HG03520 (cell line): Measurements from ENCODE around the gene TARS3.

Source experiments
- ATAC-seq: cut with Tn5 transposase; IDR thresholded peaks from one replicate; pipeline ENCODE4 v1.9.1; 2021; ENCODE audit warnings: mild to moderate bottlenecking, moderate library complexity; ENCODE audit not compliant: unreplicated experiment

TARS3 gene

GRCh38 chr15:101625184-101625583, 99.1 kb downstream of the TARS3 start:
- no peak for ATAC-seq

- no peak for ATAC-seq
Measured at GRCh38 chr15:101623367-101624304, 100.6 kb downstream of the TARS3 start.

- no peak for ATAC-seq
Measured at GRCh38 chr15:101621961-101622360, 102.3 kb downstream of the TARS3 start.

DNA sequence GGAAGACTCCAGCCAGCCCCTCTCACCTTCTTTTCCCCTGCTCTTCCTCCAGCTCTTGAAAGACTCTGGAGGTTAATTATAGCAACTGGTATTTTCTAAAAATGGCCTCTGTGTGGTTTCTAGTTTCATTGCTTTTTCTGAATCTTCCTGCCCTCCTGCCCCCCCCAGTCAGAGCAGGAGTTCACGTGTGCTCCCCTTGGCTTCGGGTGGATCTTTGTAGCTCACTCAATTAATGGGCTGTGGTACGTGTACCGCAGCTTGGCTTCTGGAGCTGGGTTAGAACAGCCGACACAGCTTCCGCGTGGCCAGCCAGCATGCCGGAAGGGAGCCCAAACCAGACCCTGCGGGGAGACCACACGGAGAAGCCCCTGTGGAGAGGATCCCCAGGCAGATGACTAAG, 103.6 kb downstream of the TARS3 start:
- no peak for ATAC-seq

DNA sequence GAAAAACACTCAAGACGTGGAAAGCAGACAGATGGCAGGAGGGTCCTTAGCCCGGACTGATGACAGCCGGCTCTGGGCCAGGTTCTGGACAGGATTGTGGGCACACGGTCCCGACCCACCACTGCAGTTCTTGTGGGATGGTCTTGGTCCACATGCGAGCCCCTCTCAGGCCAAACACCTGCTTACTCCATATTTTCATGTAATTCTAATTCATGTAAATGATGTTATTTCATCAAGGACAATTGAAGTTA, 104.7 kb downstream of the TARS3 start:
- ATAC-seq: no peak

DNA sequence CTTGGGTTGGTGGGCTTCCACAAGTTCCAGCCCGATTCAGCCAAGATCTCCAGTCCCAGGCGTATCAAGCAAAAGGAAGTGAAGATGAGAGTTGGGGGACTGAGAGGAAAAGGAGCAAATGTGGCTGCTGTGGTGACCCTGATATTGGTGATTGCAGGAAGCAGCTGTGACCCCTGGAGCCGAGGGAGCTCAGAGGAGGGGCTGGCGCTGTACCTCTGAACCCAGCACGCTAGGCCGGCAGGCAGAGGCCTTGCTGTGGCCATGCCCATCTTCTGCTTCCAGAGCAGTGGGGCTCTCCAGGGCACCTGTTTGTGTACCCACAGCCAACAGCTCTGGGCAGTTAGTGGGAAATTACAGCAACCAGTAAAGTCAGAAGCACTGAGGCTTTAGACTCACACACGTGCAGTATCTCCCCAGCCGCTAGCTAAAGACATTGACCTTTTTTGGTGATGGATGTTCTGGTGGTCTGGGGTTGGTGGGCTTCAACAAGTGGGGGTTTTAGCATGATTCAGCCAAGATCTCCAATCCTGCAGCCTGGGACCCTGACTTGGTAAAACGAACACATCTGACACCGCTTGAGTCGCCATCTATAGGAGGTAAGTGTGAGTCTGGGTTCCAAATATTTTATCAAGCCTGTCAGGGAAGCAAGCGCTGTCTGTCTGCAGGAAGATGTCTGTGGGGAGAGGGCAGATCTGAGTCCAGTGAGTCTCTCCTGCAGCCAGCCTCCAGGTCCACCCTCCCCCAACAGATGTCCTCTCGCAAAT, 105.2 kb downstream of the TARS3 start:
- ATAC-seq: no peak

DNA sequence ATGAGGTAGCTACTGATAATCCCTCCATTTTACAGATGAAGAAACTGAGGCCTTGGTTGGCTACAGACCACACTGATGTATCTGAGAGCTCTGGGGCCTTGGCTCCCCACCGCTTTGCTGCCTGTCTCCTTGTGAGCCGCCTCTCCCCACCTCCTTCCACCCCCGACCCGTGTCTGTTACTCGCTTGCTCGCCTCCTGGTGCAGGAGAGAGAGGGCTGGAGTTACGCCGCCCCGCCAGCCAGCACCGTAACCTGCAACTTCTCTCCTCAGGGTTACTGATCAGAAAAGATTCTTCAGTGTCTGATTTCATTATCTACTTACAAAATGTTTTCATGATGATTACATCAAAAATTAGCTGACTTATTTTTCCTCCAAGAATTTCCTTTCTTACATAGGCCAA, 106.2 kb downstream of the TARS3 start:
- ATAC-seq: no peak

GRCh38 chr15:101617390-101617965, 106.8 kb downstream of the TARS3 start:
- ATAC-seq: no peak

DNA sequence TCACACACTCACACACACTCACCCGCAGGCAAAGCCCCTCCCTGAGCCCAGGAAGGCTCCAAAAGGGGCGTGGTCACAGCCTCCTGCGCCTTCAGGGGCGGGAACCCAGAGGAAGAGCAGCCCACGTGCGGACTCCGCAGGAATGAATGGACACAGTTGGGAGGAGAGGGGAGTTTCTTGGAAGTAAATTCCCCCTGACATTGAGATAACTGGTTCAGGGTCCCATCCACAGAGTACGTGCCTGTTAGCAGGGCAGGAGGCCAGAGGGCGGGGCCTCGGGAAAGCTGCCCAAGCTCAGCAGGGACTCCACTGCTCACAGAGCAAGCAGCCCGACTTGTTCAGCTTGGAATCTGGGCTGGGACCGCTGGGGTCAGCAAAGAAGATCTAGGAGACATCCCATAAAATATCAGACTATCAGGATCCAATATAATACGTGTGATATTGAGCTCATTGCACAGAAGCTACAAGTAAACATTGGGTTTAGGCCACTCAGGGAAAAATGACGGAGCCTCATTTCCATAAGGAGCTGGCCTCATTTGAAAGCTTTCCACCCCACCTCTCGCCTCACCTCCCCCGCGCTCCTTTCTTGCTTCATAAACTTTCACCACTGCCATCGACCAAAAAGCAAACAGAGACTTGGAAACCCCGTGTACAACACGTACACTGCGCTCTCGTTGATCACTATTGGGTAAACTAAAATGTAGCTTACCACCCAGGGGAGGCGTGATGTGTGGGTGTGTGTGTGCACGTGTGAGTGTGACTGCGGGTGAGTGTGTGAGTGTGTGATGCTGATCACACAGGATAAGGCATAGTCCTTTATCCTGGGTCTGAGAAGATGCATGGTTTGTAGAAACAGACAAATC, 108.1 kb downstream of the TARS3 start:
- no peak for ATAC-seq

- ATAC-seq: no peak
Measured at GRCh38 chr15:101615414-101615985, 108.8 kb downstream of the TARS3 start.

GRCh38 chr15:101614761-101615160, 109.5 kb downstream of the TARS3 start:
- ATAC-seq: no peak

DNA sequence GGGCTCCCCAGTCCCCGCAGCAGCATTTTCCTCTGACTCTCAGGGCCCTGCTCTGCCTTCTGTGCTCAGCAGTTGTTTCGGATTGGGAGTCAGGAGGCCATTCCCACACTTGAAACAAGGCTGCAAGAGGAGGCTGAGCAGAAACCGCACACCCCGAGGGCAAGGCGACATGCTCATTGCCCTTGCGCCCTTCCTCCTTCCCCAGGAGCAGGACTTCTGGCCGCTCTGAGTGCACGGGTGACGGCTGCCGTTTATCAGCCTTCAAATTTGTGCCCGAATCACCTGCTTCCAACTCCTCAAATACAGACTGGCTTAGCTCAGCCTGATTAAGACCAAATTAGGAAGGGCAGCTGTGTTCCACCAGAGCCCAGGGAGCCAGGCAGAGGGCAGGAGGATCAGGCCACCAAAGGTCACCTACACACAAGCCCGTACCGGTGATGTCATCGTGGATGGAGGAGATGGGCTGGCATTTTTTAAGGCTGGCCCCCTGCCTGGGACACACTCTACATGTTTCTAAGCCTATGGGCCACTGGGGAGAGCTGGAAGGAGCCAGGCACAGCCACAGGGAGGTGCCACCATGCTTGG, 110.2 kb downstream of the TARS3 start:
- ATAC-seq: no peak

GRCh38 chr15:101613130-101614000, 110.9 kb downstream of the TARS3 start:
- ATAC-seq: no peak

- no peak for ATAC-seq
Measured at GRCh38 chr15:101612676-101613075, 111.6 kb downstream of the TARS3 start.

DNA sequence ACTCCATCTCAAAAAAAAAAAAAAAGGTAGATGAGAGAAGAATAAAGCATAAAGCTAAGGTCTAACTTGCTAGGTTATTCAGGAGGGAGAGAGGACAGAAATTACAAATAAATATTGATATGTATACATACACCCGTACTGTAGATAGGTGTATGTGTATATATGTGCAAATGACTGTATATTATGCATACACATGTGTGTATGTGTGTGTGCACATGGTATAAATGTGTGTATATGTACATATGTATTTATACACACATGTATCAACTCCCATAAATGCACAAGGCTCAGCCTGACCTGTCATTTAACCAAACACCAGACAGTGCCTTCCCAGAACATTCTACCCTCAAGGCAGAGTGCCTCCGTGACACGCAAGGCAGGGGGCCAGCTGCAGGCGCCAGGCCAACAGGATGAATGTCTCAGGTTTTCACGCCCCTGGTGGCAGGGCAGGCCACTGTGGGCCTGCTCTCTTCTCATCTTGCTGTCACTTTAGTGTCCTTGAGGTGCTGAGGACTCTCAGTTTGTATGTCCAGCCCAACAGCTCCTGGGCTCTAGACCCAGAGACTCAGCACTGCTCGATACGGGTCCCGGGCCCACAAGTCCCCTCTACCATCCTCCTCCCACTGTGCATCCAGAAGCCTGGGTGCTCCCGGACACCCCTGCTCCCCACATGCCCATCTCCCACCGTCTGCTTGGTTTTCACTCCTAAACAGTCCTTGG, 112.5 kb downstream of the TARS3 start:
- ATAC-seq: no peak

GRCh38 chr15:101611007-101611406, 113.3 kb downstream of the TARS3 start:
- no peak for ATAC-seq

DNA sequence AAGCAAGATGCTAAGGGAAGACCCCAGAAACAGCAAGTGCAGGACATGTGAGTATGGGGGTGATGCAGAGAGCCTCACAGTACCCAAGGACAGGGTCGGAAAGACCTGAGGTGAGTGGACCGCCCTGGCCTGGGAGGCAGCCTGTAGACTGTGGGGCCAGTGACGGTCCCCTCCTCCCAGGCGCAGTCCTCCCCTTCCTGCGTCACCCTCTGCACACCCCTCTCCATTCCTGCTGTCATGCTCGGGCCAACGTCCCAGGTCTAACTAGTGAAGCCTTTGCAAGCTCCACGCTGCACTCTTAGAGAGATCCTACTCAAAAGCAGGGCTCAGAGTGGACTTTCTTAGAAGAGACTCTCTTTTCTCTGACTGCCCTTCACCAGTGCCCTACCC, 113.7 kb downstream of the TARS3 start:
- no peak for ATAC-seq

- no peak for ATAC-seq
Measured at GRCh38 chr15:101609742-101610610, 114.3 kb downstream of the TARS3 start.
